Ectodermal cell (in vitro differentiated cells): Measurements from ENCODE around the gene CLBA1.

ENCODE experiments used
- H3K27ac ChIP-seq: 2 replicates; pipeline ENCODE4 v1.7.0; 2013; ENCODE audit warnings: mild to moderate bottlenecking, low read depth, low read length; ENCODE audit not compliant: insufficient read depth, poor library complexity, severe bottlenecking
- H3K27me3 ChIP-seq: 2 replicates; pipeline ENCODE4 v1.7.0; 2013; ENCODE audit warnings: mild to moderate bottlenecking, low read length; ENCODE audit not compliant: insufficient read depth, control insufficient read depth, poor library complexity, severe bottlenecking
- H3K36me3 ChIP-seq: one replicate; pipeline ENCODE4 v1.7.0; 2013; ENCODE audit warnings: low read length; ENCODE audit not compliant: control insufficient read depth, insufficient read depth
- H3K4me1 ChIP-seq: one replicate; pipeline ENCODE4 v1.7.0; 2013; ENCODE audit warnings: low read length; ENCODE audit not compliant: control insufficient read depth, insufficient read depth
- H3K4me3 ChIP-seq: 2 replicates; pipeline ENCODE4 v1.7.0; 2013; ENCODE audit warnings: low read depth, low read length, control low read depth; ENCODE audit not compliant: insufficient read depth
- H3K9me3 ChIP-seq: 2 replicates; pipeline ENCODE4 v1.7.0; 2013; ENCODE audit warnings: mild to moderate bottlenecking, low read length, moderate library complexity; ENCODE audit not compliant: control insufficient read depth
- WGBS, 2 experiments: methylation state at CpG; one replicate each; pipeline ENCODE4 v1.1.7; 2013; ENCODE audit warnings: missing lambda C conversion rate in 2 of 2; 5-methylcytosine and 5-hydroxymethylcytosine counted together

The CLBA1 gene

DNA sequence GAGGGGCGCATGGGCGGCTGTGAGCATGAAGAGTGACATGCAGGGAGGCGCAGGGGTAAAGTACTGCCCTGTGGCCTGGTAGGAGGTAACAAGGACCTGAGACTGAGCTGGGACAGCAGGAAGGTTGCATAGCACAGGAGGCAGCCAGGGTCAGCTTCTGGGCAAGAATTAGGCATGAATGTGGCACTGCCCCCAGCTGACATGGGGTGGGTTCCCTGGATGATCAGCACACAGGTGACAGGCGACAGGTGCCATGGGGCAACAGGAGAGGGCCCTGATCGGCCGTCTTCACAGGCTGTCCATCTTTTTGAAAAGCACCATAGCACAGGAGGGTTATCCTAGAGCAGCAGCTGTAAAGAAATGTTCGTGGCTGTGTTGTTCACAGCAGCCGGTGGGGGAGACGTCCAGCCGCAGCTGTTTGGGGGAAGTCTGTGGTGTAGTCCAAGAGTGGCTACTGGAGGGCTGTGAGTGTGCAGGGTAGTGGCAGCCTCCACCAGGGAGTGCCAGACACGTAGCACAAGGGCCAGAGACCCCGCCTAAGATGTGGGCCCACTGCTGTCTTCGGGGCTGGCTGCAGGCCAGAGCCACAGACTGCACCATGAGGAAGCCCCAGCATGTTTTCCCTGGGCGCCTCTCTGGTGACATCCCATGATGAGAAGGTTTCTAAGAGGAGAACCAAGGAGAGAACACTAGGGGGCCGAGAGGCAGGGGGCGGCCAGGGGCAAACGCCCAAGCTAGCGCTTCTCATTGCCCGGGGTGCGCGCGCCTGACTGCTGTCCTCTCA, 8.4 kb downstream of the CLBA1 start:
- Histone ChIP-seq H3K4me1 (no peaks in the 10 kb centered on the region), H3K4me3 (no peak overlapping the region), H3K27ac (no peak overlapping the region), H3K9me3 (no peaks in the 10 kb centered on the region), H3K27me3 (no peaks in the 10 kb centered on the region), H3K36me3 (peaks cover 13% of the 10 kb centered on the region)
- WGBS, 2 experiments = 93 to 94% methylated on average over 22 of the region's 22 CpGs

DNA sequence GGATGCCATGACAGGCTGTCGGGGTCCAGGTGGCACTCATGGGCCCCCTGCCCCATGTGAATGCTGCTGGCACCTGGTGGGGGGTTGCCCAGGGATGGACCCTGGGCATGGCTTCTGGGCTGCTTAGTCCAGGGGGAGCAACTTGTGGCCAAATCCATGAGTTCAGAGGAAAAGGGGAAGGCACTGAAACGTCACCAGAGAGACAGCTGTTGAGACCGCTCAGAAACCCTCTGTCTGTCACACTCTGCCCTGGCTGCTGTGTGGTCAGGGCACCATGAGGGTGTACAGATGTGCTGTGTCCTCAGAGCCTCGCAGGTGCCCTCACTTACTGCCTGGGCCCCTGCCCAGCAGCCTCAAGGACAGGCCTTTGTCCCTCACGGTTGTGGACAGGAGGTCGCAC, 9.4 kb downstream of the CLBA1 start:
- no peak overlapping the region for H3K27ac ChIP-seq
- H3K27me3 ChIP-seq = no peaks in the 10 kb centered on the region
- H3K4me1 ChIP-seq = no peaks in the 10 kb centered on the region
- WGBS, 2 experiments = 94 to 95% methylated on average over 6 of the region's 6 CpGs
- H3K9me3 ChIP-seq = no peaks in the 10 kb centered on the region
- no peak overlapping the region for H3K4me3 ChIP-seq
- peaks cover 13% of the 10 kb centered on the region for H3K36me3 ChIP-seq

DNA sequence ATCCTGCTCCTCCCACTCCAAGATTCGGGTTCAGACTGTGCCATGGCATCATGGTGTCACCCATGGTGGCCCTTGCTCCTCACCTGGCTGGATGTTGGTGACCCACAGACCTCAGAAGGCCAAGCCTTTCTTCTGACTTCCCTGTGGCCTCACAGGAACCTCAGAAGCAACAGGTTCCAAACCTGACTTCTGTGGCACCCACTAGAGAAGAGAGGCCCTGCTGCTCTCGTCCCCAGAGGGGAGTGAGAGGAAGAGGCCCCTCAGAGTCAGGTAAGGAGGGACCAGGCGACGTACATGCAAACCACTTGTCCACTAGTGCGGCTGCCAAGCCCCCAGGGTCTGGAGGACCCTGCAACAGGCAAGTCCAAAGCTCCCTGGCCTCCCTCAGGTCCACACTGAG, 10.4 kb downstream of the CLBA1 start:
- H3K4me1 ChIP-seq = no peaks in the 10 kb centered on the region
- no peaks in the 10 kb centered on the region for H3K27me3 ChIP-seq
- H3K36me3 ChIP-seq = peaks cover 13% of the 10 kb centered on the region
- no peak overlapping the region for H3K4me3 ChIP-seq
- WGBS, 2 experiments = 92 to 95% methylated on average over 5 of the region's 5 CpGs
- no peak overlapping the region for H3K27ac ChIP-seq
- H3K9me3 ChIP-seq = no peaks in the 10 kb centered on the region

DNA sequence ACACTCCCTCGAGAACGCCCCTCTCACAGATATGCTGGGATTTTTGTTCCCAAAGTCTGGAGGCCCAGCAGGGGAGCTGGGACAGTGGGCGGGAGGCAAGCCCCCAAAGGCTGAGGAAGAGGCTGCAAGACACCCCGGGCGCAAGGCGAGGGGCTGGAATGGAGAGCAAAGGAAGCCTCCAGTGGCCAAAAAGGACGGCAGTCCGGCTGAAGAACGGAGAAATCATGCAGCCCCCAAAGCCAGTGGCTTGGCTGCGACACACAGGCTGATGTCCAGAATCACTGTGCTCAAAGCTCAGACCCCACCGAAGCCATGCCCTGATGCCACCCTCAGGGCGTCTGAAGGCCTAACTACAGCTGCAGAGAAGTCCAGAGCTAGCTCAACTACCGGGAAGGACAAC, 10.9 kb downstream of the CLBA1 start:
- H3K4me1 ChIP-seq = no peaks in the 10 kb centered on the region
- no peaks in the 10 kb centered on the region for H3K27me3 ChIP-seq
- no peak overlapping the region for H3K4me3 ChIP-seq
- no peaks in the 10 kb centered on the region for H3K9me3 ChIP-seq
- H3K27ac ChIP-seq = no peak overlapping the region
- peaks cover 11% of the 10 kb centered on the region for H3K36me3 ChIP-seq
- 91 to 92% methylated on average over 13 of the region's 13 CpGs for WGBS, 2 experiments

DNA sequence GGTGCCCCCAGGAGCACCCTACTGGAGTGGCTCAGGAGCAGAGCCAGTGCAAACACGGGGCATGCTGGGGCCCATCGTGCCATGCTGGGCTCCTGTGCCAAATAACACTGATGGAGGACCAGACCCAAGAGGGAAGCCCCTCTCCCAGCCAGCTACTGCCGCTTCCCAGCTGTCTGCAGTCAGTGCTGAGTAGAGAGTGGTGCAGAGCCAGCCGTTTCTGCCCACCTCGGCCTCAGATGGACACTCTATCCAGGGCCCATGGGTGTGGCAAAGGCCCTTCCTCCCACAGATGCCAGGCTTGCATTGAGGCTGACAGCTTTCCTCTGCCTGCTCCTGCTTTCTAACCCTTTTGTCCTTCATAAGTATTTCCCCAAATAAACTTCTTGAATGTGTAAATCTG, 13.2 kb downstream of the CLBA1 start:
- Histone ChIP-seq H3K27me3 (no peaks in the 10 kb centered on the region), H3K4me1 (no peaks in the 10 kb centered on the region), H3K4me3 (no peak overlapping the region), H3K9me3 (no peaks in the 10 kb centered on the region), H3K27ac (no peak overlapping the region), H3K36me3 (peaks cover 3% of the 10 kb centered on the region)
- 91 to 95% methylated on average over 5 of the region's 5 CpGs for WGBS, 2 experiments

DNA sequence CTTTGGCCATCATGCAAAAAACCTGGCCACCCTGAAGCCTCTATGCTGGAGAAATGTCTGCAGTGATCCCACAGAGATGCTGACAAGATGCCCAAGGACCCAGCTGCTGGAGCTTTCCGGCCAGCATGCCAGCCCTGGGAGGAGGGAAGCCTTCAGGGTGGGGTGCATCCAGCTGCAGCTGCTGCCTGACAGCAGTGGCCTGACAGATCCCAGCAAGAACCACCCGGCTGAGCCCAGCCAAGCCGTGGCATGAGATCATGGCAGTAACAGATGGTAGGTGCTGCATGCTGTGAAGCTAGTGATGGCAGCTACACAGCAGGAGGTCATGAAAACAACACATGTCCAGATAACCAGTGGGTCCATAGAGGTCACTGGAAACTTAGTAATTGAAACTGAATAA, 13.8 kb downstream of the CLBA1 start:
- Histone ChIP-seq H3K27me3 (no peaks in the 10 kb centered on the region), H3K4me3 (no peak overlapping the region), H3K4me1 (no peaks in the 10 kb centered on the region), H3K36me3 (peaks cover 3% of the 10 kb centered on the region), H3K27ac (no peak overlapping the region), H3K9me3 (no peaks in the 10 kb centered on the region)
- WGBS, 2 experiments = 95 to 97% methylated on average over 3 of the region's 3 CpGs

DNA sequence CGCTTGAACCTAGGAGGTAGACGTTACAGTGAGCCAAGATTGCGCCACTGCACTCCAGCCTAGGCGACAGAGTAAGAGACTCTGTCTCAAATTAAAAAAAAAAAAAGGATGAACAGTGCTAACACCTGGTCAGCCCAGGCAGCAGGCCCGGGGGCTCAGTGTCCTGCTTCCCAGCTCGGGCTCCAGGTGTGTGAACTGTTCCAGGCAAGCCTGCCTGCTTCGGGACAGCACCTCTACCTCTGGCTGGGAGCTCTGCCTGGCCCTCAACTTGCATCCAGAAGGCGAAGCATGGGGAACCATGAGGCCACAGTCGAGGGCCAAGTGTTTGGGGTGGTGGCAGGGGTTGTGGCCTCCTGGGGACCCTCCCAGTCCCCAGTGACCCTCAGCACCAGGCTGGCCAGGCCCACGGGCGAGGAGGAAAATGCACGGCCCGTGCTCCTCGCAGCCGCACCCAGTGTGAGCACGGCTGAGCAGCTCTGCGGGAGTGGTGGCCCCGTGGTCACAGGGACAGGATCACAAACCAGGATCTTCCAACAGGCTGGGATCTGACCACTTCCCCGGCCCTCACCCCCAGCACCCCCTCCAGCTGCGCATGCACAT, 19.8 kb downstream of the CLBA1 start:
- no peak overlapping the region for H3K27ac ChIP-seq
- H3K4me1 ChIP-seq = no peaks in the 10 kb centered on the region
- WGBS, 2 experiments = 94 to 95% methylated on average over 20 of the region's 20 CpGs
- H3K4me3 ChIP-seq = no peak overlapping the region
- H3K9me3 ChIP-seq = no peaks in the 10 kb centered on the region
- peaks cover 5% of the 10 kb centered on the region for H3K36me3 ChIP-seq
- no peaks in the 10 kb centered on the region for H3K27me3 ChIP-seq

DNA sequence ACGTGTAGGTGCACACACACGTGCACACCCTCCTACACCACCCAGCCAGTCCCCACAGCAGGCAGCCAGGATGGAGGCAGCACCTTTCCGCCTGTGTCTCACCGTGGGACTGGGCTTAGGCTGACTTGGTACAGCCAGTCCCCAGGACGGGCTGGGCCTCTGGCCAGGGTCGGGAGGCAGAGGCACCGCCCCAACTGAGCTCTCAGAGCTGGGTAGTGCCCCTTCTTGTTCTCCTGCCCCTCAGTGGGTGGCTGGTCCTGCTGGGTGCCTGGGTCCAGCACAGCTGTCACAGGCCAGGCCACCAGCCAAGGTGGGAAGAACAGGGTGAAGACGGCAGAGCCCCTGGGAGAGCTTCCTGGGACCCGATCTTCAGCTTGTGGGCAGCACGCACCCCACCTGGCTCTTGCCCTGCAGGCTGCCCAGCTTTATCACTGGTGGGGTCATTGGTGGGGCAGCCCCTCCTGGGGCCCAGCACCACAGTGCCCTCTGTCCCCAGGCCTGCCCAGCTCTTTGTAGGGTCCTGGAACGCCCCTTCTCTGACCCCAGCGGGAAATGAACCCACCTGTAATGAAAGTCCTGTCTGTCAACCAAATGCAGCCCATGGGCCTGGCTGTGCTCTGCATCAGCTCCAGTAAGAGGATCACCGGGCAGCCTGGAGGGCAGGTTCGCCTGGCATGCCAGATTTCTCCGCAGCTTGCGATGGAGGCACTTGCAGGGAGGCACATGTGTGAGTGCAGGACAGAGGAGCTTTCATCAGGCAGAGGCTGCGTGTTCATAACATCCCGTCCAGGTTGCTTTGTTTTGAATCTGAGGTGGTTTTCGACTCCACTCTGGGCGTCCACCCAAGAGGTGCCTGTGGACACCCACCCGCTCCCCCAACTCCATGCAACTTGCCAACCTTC, 20.6 kb downstream of the CLBA1 start:
- Histone ChIP-seq H3K4me3 (no peak overlapping the region), H3K27me3 (no peaks in the 10 kb centered on the region), H3K9me3 (no peaks in the 10 kb centered on the region), H3K4me1 (no peaks in the 10 kb centered on the region), H3K27ac (no peak overlapping the region), H3K36me3 (peaks cover 11% of the 10 kb centered on the region)
- WGBS, 2 experiments = 95 to 96% methylated on average over 21 of the region's 21 CpGs

DNA sequence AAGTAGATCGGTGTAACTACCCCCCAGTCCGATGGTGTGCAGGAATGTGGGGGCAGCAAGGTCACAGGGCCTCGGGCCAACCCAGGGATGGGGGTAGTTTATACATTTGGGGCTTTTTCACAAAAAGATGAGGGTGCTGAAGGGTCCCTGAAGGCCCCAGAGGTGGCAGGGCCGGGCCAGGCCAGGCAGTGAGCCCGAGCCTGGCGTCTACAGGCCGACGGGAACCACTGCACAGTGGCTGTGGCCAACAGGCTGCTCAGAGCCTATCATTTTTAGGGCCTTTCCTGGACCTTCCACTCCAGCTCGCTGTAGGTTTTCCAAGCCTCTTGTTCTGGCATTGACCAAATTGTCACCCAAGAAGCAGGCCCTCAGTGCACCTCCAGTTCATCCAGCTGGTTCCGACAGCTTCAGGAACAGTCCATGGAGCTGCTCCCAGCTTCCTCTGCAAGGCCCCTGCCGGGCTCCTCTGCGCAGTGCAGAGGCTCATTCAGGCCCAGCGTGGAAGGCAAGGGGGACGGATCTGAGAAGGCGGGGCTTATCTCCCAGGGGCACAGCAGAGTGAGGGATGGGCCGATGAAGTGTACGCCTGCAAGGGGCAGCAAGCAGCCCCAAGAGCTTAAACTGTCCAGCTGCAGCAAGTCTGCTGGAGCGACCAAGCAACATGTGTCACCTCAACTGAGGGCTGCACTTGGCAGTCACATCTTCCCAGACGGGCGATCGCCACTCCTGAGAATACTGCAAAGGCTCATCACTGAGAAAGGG, 21.4 kb downstream of the CLBA1 start:
- Histone ChIP-seq H3K36me3 (peaks cover 18% of the 10 kb centered on the region), H3K9me3 (no peaks in the 10 kb centered on the region), H3K27me3 (no peaks in the 10 kb centered on the region), H3K27ac (no peak overlapping the region), H3K4me3 (no peak overlapping the region), H3K4me1 (no peaks in the 10 kb centered on the region)
- WGBS, 2 experiments = 86 to 87% methylated on average over 21 of the region's 21 CpGs
